ENCODE measurements around the gene DARS2.
"Not testable (repeated sequence)": the region's sequence is repeated elsewhere in the genome, so short reads cannot be mapped to it uniquely, and the experiment has no call there.

The DARS2 gene

GRCh38 chr1:173824315-173825081 is at the start of gene DARS2, which contains the start of gene CENPL:
DARS2 (plus strand) TSS chr1:173824673; CDS start chr1:173825230, 557 bp downstream.
CENPL (minus strand) TSS chr1:173824883; CDS start chr1:173811299, 13,584 bp downstream.
- no peaks in the 10 kb centered on the region for H3K9me3 Mint-ChIP-seq
- H3K27ac Mint-ChIP-seq, result peak within 1 kb of the TSS; percentile 98 to 99
- H3K27me3 Mint-ChIP-seq, result no peaks in the 10 kb centered on the region
- ATAC-seq (peak; percentile 92), DNase-seq (peak; percentile 88 to 93)
- peak within 1 kb of the TSS; percentile 92 to 97 for H3K4me3 Mint-ChIP-seq
- H3K4me1 Mint-ChIP-seq, result peaks cover 63% of the 10 kb centered on the region

GRCh38 chr1:173775578-173776226 is 48.8 kb upstream of the DARS2 start:
- no peak for ATAC-seq
- H3K4me1 Mint-ChIP-seq, result no peaks in the 10 kb centered on the region
- no peak overlapping the region for H3K4me3 Mint-ChIP-seq

GRCh38 chr1:173779936-173780335 is 44.5 kb upstream of the DARS2 start:
- Mint-ChIP-seq H3K4me1 (no peaks in the 10 kb centered on the region), H3K4me3 (no peak overlapping the region), H3K27me3 (no peaks in the 10 kb centered on the region), H3K9me3 (no peaks in the 10 kb centered on the region), H3K27ac (no peak overlapping the region)
- ATAC-seq (no peak), DNase-seq (no peak)

More at GRCh38 chr1:173775578-173776226, 48.8 kb upstream of the DARS2 start:
- no peaks in the 10 kb centered on the region for H3K9me3 Mint-ChIP-seq
- no peaks in the 10 kb centered on the region for H3K27me3 Mint-ChIP-seq
- no peak for DNase-seq
- H3K27ac Mint-ChIP-seq, result no peak overlapping the region

- Mint-ChIP-seq H3K27ac (no peak overlapping the region), H3K4me3 (no peak overlapping the region), H3K9me3 (no peaks in the 10 kb centered on the region), H3K27me3 (no peaks in the 10 kb centered on the region), H3K4me1 (no peaks in the 10 kb centered on the region)
- ATAC-seq (no peak), DNase-seq (no peak)
These were observed 39.5 kb upstream of the DARS2 start for GRCh38 chr1:173784997-173785396.

GRCh38 chr1:173789841-173790240 is 34.6 kb upstream of the DARS2 start:
- no peaks in the 10 kb centered on the region for H3K4me1 Mint-ChIP-seq
- H3K27ac Mint-ChIP-seq, result no peak overlapping the region
- no peak for DNase-seq
- H3K27me3 Mint-ChIP-seq, result no peaks in the 10 kb centered on the region
- no peak for ATAC-seq
- H3K9me3 Mint-ChIP-seq, result no peaks in the 10 kb centered on the region
- H3K4me3 Mint-ChIP-seq, result no peak overlapping the region

GRCh38 chr1:173798078-173798477 is 26.4 kb upstream of the DARS2 start:
- Mint-ChIP-seq H3K27me3 (no peaks in the 10 kb centered on the region), H3K4me1 (no peaks in the 10 kb centered on the region), H3K9me3 (no peaks in the 10 kb centered on the region), H3K4me3 (no peak overlapping the region), H3K27ac (peak overlapping the region in 1 of 2 donors; percentile 38)
- ATAC-seq, result no peak
- no peak for DNase-seq

- not testable (repeated sequence) for H3K27ac Mint-ChIP-seq, H3K4me3 Mint-ChIP-seq
These were observed 24.5 kb upstream of the DARS2 start for GRCh38 chr1:173799995-173800394.

GRCh38 chr1:173802961-173803360 is 21.5 kb upstream of the DARS2 start:
- Mint-ChIP-seq H3K9me3 (no peaks in the 10 kb centered on the region), H3K27me3 (no peaks in the 10 kb centered on the region), H3K4me1 (no peaks in the 10 kb centered on the region), H3K27ac (no peak overlapping the region), H3K4me3 (no peak overlapping the region)
- no peak for ATAC-seq
- no peak for DNase-seq

More at GRCh38 chr1:173799995-173800394, 24.5 kb upstream of the DARS2 start:
- H3K27me3 Mint-ChIP-seq, DNase-seq, H3K4me1 Mint-ChIP-seq, H3K9me3 Mint-ChIP-seq, ATAC-seq: not testable (repeated sequence)

GRCh38 chr1:173813654-173814053 is 10.8 kb upstream of the DARS2 start:
- not testable (repeated sequence) for H3K9me3 Mint-ChIP-seq, ATAC-seq, H3K27ac Mint-ChIP-seq, H3K4me3 Mint-ChIP-seq, H3K27me3 Mint-ChIP-seq, DNase-seq
- peaks cover 34% of the 10 kb centered on the region for H3K4me1 Mint-ChIP-seq

GRCh38 chr1:173818459-173818858 is 6.0 kb upstream of the DARS2 start:
- no peak overlapping the region for H3K4me3 Mint-ChIP-seq
- H3K27ac Mint-ChIP-seq, result no peak overlapping the region
- H3K9me3 Mint-ChIP-seq, result no peaks in the 10 kb centered on the region
- ATAC-seq (no peak), DNase-seq (no peak)
- H3K27me3 Mint-ChIP-seq, result no peaks in the 10 kb centered on the region
- H3K4me1 Mint-ChIP-seq, result peaks cover 54% of the 10 kb centered on the region

GRCh38 chr1:173821680-173822079 is 2.8 kb upstream of the DARS2 start:
- DNase-seq (no peak), ATAC-seq (no peak)
- Mint-ChIP-seq H3K27ac (peak overlapping the region in 1 of 2 donors; percentile 20), H3K4me3 (peak overlapping the region; percentile 9 to 92), H3K27me3 (no peaks in the 10 kb centered on the region), H3K4me1 (peaks cover 41% of the 10 kb centered on the region), H3K9me3 (no peaks in the 10 kb centered on the region)

- DNase-seq (no peak), ATAC-seq (peak; percentile 63)
- no peaks in the 10 kb centered on the region for H3K9me3 Mint-ChIP-seq
- H3K4me1 Mint-ChIP-seq, result peaks cover 59% of the 10 kb centered on the region
- no peaks in the 10 kb centered on the region for H3K27me3 Mint-ChIP-seq
- peak overlapping the region; percentile 92 to 97 for H3K4me3 Mint-ChIP-seq
- peak overlapping the region; percentile 98 to 99 for H3K27ac Mint-ChIP-seq
These were observed 625 bp upstream of the DARS2 start for GRCh38 chr1:173823781-173824314.

- Mint-ChIP-seq H3K27me3 (no peaks in the 10 kb centered on the region), H3K27ac (no peak overlapping the region), H3K4me3 (peak overlapping the region in 1 of 2 donors; percentile 12), H3K9me3 (no peaks in the 10 kb centered on the region), H3K4me1 (peaks cover 46% of the 10 kb centered on the region)
- ATAC-seq (no peak), DNase-seq (no peak)
These were observed 3.1 kb downstream of the DARS2 start for GRCh38 chr1:173827611-173828010.

GRCh38 chr1:173832748-173833147 is 8.3 kb downstream of the DARS2 start:
- Mint-ChIP-seq H3K9me3 (no peaks in the 10 kb centered on the region), H3K4me3 (no peak overlapping the region), H3K27me3 (no peaks in the 10 kb centered on the region), H3K4me1 (peaks cover 13% of the 10 kb centered on the region), H3K27ac (no peak overlapping the region)
- DNase-seq (no peak), ATAC-seq (no peak)

GRCh38 chr1:173852105-173852504 is 27.6 kb downstream of the DARS2 start:
- DNase-seq, result no peak
- Mint-ChIP-seq H3K27ac (no peak overlapping the region), H3K27me3 (no peaks in the 10 kb centered on the region), H3K9me3 (no peaks in the 10 kb centered on the region), H3K4me3 (no peak overlapping the region), H3K4me1 (no peaks in the 10 kb centered on the region)
- ATAC-seq, result no peak

- ATAC-seq (no peak), DNase-seq (no peak)
- Mint-ChIP-seq H3K27ac (no peak overlapping the region), H3K4me3 (no peak overlapping the region), H3K4me1 (no peaks in the 10 kb centered on the region), H3K27me3 (no peaks in the 10 kb centered on the region), H3K9me3 (no peaks in the 10 kb centered on the region)
These were observed 28.6 kb downstream of the DARS2 start for GRCh38 chr1:173853074-173853473.

Data from stimulated activated naive CD8-positive, alpha-beta T cell treated with anti-CD3 and anti-CD28 coated beads, Interleukin-15, amount 100 ng/mL, for 72 hours (primary cell).